Body of pancreas (tissue), 4 donors: ENCODE data around the gene PBRM1. TPM values are rescaled to one million over a fixed set of nuclear protein-coding genes. Genes with fewer than 3 reads are reported as not detected.

Experiments used
- ATAC-seq: fragments of 150-250 bp; one replicate; pipeline ENCODE4 v1.9.1; 2016
- DNase-seq, 4 donors: peaks; one replicate each; pipeline ENCODE4 v3.0.0-alpha.2; 2019
- H3K27ac ChIP-seq, 4 donors: fragments of 200-600 bp; sonication (generic); 1 replicate in 3 of 4; 2 replicates in 1 of 4; pipeline versions ENCODE4 v1.5.1 to v1.6.1; 2016 to 2019; ENCODE audit warnings: mild to moderate bottlenecking in 1 of 4, mixed read lengths in 1 of 4, moderate library complexity in 1 of 4
- H3K27me3 ChIP-seq, 2 donors: fragments of 200-600 bp; sonication (generic); one replicate each; pipeline ENCODE4 v1.6.0; 2016; ENCODE audit warnings: mild to moderate bottlenecking in 1 of 2
- H3K36me3 ChIP-seq, 2 donors: fragments of 200-600 bp; sonication (generic); replicated peaks in 1 of 2; 2 replicates each; pipeline ENCODE4 v1.5.1; 2016; ENCODE audit warnings: low read depth in 2 of 2; ENCODE audit not compliant: insufficient read depth in 1 of 2
- H3K4me1 ChIP-seq: fragments of 200-600 bp; sonication (generic); one replicate; pipeline ENCODE4 v1.6.0; 2016
- H3K4me3 ChIP-seq, 2 donors: fragments of 200-600 bp; sonication (generic); 1 replicate in 1 of 2; 2 replicates in 1 of 2; pipeline ENCODE4 v1.5.1; 2016 to 2019
- H3K9me3 ChIP-seq, 3 donors: fragments of 200-600 bp; sonication (generic); 1 replicate in 2 of 3; 2 replicates in 1 of 3; pipeline ENCODE4 v1.5.1; 2016
- POLR2A ChIP-seq, 3 donors: fragments of 450-650 bp; IDR thresholded peaks; one replicate each; pipeline ENCODE4 v1.6.1; 2016; ENCODE audit warnings: antibody characterized with exemption in 3 of 3, mild to moderate bottlenecking in 2 of 3
- WGBS, 2 donors: methylation state at CpG; one replicate each; pipeline ENCODE4 v1.1.5; 2017; 5-methylcytosine and 5-hydroxymethylcytosine counted together
- intact Hi-C: fragments of 100-400 bp; cut with DNase I; formaldehyde crosslinking; loops from one replicate; pipeline ENCODE4 v1.15.1; 2023
- total RNA-seq, 2 donors: library from RNA; depleted of rRNA; stranded (reverse); fragments of >200 nt; gene quantifications; one replicate each; pipeline ENCODE4 v1.1.0, GENCODE V29; 2016
- TF ChIP-seq, protein P1 (sequence below), 7 experiments: fragments of 450-650 bp in 4 of 7; fragments of 200-600 bp in 3 of 7; sonication (generic) in 3 of 7; IDR thresholded peaks; one replicate each; pipeline ENCODE4 v1.5.1; 2016 to 2019; ENCODE audit warnings: antibody characterized with exemption in 7 of 7

Gene PBRM1
- total RNA-seq, 2 donors from 2014 or later: 62.3 to 72.8 TPM

DNA sequence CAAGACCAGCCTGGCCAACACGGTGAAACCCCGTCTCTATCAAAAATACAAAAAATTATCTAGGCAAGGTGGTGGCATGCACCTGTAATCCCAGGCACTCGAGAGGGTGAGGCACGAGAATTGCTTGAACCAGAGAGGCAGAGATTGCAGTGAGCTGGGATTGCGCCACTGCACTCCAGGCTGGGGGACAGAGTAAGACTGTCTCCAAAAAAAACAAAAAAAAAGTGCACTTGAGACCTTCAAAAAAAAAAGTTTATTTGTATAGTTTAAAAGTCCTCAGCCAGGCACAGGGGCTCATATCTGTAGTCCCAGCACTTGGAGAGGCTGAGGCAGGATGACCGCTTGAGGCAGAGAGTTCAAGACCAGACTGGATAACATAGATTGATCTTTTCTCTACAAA lies 2.1 kb downstream of the PBRM1 start:
- H3K9me3 ChIP-seq: peaks cover 0 to 4% (median 0%) of the 10 kb centered on the region in 3 donors
- peak overlapping the region in 1 of 4 donors; percentile 11 for H3K27ac ChIP-seq
- ATAC-seq (no peak), DNase-seq (no peak)
- intact Hi-C loops: no loop called here
- H3K36me3 ChIP-seq: peaks cover 0 to 6% of the 10 kb centered on the region in 2 donors
- WGBS, 2 donors: 47 to 51% methylated on average over 6 of the region's 6 CpGs
- peaks cover 66% of the 10 kb centered on the region for H3K4me1 ChIP-seq
- no peak overlapping the region for H3K4me3 ChIP-seq
- TF ChIP-seq, protein P1, sequence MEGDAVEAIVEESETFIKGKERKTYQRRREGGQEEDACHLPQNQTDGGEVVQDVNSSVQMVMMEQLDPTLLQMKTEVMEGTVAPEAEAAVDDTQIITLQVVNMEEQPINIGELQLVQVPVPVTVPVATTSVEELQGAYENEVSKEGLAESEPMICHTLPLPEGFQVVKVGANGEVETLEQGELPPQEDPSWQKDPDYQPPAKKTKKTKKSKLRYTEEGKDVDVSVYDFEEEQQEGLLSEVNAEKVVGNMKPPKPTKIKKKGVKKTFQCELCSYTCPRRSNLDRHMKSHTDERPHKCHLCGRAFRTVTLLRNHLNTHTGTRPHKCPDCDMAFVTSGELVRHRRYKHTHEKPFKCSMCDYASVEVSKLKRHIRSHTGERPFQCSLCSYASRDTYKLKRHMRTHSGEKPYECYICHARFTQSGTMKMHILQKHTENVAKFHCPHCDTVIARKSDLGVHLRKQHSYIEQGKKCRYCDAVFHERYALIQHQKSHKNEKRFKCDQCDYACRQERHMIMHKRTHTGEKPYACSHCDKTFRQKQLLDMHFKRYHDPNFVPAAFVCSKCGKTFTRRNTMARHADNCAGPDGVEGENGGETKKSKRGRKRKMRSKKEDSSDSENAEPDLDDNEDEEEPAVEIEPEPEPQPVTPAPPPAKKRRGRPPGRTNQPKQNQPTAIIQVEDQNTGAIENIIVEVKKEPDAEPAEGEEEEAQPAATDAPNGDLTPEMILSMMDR (IDR thresholded peaks at IDR 0.05): no peak
- no peaks in the 10 kb centered on the region for H3K27me3 ChIP-seq

DNA sequence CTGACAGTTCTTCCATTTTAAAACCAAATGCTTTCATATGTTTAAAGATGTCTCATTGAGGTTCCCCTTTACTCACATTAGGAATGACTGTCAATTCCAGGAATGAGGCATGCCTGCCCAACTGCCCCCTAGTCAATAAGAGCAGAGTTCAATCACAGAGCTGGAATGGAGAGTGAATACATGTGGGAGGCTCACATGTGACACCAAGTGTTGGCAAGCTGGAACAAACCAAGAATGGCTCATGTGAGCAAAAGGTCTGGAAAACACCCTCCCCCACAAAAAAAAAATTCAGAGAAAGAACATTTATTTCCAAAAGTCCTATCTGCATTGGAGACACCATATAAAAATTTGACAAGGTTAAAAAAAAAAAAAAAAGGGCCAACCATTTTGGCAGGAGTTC lies 3.7 kb downstream of the PBRM1 start:
- peaks cover 8 to 16% of the 10 kb centered on the region in 2 donors for H3K36me3 ChIP-seq
- H3K27me3 ChIP-seq: no peaks in the 10 kb centered on the region
- H3K4me1 ChIP-seq: peaks cover 50% of the 10 kb centered on the region
- peaks cover 0 to 4% (median 0%) of the 10 kb centered on the region in 3 donors for H3K9me3 ChIP-seq
- no peak for TF ChIP-seq POLR2A (IDR thresholded peaks at IDR 0.05)
- TF ChIP-seq, protein P1 (IDR thresholded peaks at IDR 0.05): no peak
- DNase-seq: peak in 3 of 4 donors; percentile 37 to 51 (median 44)
- no peak for ATAC-seq
- no peak overlapping the region for H3K4me3 ChIP-seq
- H3K27ac ChIP-seq: peak overlapping the region in 2 of 4 donors; percentile 27 to 41
- intact Hi-C loops: no loop called here

DNA sequence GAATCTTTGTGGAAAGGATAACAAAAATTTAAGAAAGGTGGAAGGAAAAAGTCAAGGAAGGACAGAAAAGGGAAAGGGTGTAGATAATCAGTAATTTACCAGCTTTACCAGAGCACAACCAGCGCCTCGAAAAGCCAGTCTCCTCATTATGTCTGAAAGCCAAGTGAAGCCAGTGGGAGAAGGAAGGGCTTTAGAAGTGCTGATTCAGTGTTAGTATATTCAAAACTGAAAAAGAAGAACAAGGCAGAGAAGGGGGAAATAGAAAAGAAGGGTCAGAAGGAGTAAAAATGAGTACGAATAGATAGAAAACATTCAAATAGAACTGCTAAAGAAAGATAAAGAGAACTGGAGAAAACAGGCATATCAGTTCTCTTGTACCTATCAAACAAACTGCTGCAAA lies 4.1 kb downstream of the PBRM1 start:
- no peaks in the 10 kb centered on the region for H3K27me3 ChIP-seq
- H3K36me3 ChIP-seq: peaks cover 8 to 17% of the 10 kb centered on the region in 2 donors
- peak overlapping the region in 2 of 4 donors; percentile 27 to 41 for H3K27ac ChIP-seq
- 38 to 40% methylated on average over 3 of the region's 3 CpGs for WGBS, 2 donors
- peaks cover 46% of the 10 kb centered on the region for H3K4me1 ChIP-seq
- ATAC-seq: no peak
- no peak overlapping the region for H3K4me3 ChIP-seq
- TF ChIP-seq POLR2A (IDR thresholded peaks at IDR 0.05): no peak
- TF ChIP-seq, protein P1 (IDR thresholded peaks at IDR 0.05): no peak
- peaks cover 0 to 4% (median 0%) of the 10 kb centered on the region in 3 donors for H3K9me3 ChIP-seq
- no peak for DNase-seq
- intact Hi-C loops: no loop called here

DNA sequence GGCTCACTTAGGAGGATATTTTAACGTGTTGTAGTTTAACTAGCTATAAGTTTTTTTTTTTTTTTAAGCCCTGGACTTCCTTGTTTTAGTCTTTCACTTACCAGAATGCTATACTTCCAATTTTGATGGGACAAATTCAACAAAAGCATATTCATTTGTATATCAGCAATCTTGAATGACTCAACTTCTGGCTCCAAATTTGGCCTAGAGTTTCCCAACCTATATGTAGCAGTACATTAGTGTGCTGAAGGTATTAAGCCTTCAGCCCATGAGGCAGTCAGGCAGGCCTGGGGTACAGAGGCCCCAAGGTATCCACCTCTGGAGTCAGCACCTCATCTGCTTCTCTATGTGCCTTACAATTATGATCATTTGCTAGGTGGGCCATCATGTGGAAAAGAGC lies 5.9 kb downstream of the PBRM1 start:
- Histone ChIP-seq H3K4me3 (no peak overlapping the region), H3K27ac (peak overlapping the region in 1 of 4 donors; percentile 43), H3K27me3 (no peaks in the 10 kb centered on the region), H3K4me1 (peaks cover 43% of the 10 kb centered on the region), H3K36me3 (peaks cover 8 to 22% of the 10 kb centered on the region in 2 donors), H3K9me3 (peaks cover 0 to 4% (median 0%) of the 10 kb centered on the region in 3 donors)
- TF ChIP-seq, protein P1 (IDR thresholded peaks at IDR 0.05): no peak
- no peak for TF ChIP-seq POLR2A (IDR thresholded peaks at IDR 0.05)
- intact Hi-C loops: no loop called here
- no peak for DNase-seq
- ATAC-seq: no peak
- WGBS, 2 donors: 12 to 18% methylated on average over 1 of the region's 1 CpG

DNA sequence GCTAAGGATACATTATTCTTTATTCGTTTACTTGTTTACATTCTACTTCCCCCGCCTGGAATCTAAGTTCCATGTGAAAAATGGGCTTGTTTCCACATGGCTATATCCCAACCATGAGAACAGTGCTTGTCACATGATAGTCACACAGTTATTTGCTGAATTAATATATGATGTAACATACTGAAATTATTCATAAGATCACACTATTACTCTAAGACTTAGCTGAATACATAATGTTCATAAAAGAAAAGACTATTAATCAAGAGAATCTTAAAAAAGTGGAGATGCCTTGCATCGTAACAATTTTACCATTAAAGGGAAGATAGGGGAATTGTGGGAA lies 6.5 kb downstream of the PBRM1 start:
- Histone ChIP-seq H3K27ac (peak overlapping the region in 1 of 4 donors; percentile 43), H3K36me3 (peaks cover 8 to 22% of the 10 kb centered on the region in 2 donors)

More for the DNA sequence above, 6.5 kb downstream of the PBRM1 start:
- intact Hi-C loops: no loop called here
- peaks cover 36% of the 10 kb centered on the region for H3K4me1 ChIP-seq
- no peaks in the 10 kb centered on the region for H3K27me3 ChIP-seq
- 48 to 58% methylated on average over 3 of the region's 3 CpGs for WGBS, 2 donors
- no peak for ATAC-seq
- TF ChIP-seq, protein P1 (IDR thresholded peaks at IDR 0.05): no peak
- TF ChIP-seq POLR2A (IDR thresholded peaks at IDR 0.05): no peak
- no peak for DNase-seq
- H3K9me3 ChIP-seq: peaks cover 0 to 4% (median 0%) of the 10 kb centered on the region in 3 donors
- H3K4me3 ChIP-seq: no peak overlapping the region
